Osteocyte (in vitro differentiated cells): Measurements from ENCODE around the gene CRHR1. TPM values are rescaled to one million over a fixed set of nuclear protein-coding genes. Genes with fewer than 3 reads are reported as not detected.
"Not testable (repeated sequence)": the region's sequence is repeated elsewhere in the genome, so short reads cannot be mapped to it uniquely, and the experiment has no call there.

Experiments
- DNase-seq: peaks from one replicate; pipeline ENCODE4 v3.0.0; 2021; ENCODE audit warnings: mixed read lengths; ENCODE audit not compliant: unreplicated experiment; ENCODE audit errors: extremely low spot score
- H3K27ac Mint-ChIP-seq: one replicate; pipeline ENCODE4 v1.8.0; 2021; ENCODE audit warnings: mild to moderate bottlenecking, mixed read lengths; ENCODE audit not compliant: unreplicated experiment
- H3K27me3 Mint-ChIP-seq: one replicate; pipeline ENCODE4 v1.8.0; 2021; ENCODE audit warnings: mixed read lengths; ENCODE audit not compliant: unreplicated experiment
- H3K36me3 Mint-ChIP-seq: one replicate; pipeline ENCODE4 v1.8.0; 2021; ENCODE audit warnings: mixed read lengths; ENCODE audit not compliant: unreplicated experiment
- H3K4me1 Mint-ChIP-seq: one replicate; pipeline ENCODE4 v1.8.0; 2021; ENCODE audit warnings: mixed read lengths; ENCODE audit not compliant: unreplicated experiment
- H3K4me3 Mint-ChIP-seq: one replicate; pipeline ENCODE4 v1.8.0; 2021; ENCODE audit warnings: mild to moderate bottlenecking, moderate library complexity, mixed read lengths; ENCODE audit not compliant: unreplicated experiment
- H3K9me3 Mint-ChIP-seq: one replicate; pipeline ENCODE4 v1.8.0; 2021; ENCODE audit warnings: mixed read lengths; ENCODE audit not compliant: unreplicated experiment
- total RNA-seq: library from RNA; stranded (reverse); gene quantifications from 2 replicates; pipeline ENCODE4 v1.2.1, GENCODE V29; 2021
- TF ChIP-seq, protein P1 (sequence below): fragments of 200-600 bp; sonication (generic); IDR thresholded peaks from 2 replicates; pipeline ENCODE4 v1.5.0; 2021; ENCODE audit warnings: antibody characterized with exemption, mild to moderate bottlenecking, moderate library complexity

CRHR1 gene
- total RNA-seq, 1 donor from 2014 or later = not detected

DNA sequence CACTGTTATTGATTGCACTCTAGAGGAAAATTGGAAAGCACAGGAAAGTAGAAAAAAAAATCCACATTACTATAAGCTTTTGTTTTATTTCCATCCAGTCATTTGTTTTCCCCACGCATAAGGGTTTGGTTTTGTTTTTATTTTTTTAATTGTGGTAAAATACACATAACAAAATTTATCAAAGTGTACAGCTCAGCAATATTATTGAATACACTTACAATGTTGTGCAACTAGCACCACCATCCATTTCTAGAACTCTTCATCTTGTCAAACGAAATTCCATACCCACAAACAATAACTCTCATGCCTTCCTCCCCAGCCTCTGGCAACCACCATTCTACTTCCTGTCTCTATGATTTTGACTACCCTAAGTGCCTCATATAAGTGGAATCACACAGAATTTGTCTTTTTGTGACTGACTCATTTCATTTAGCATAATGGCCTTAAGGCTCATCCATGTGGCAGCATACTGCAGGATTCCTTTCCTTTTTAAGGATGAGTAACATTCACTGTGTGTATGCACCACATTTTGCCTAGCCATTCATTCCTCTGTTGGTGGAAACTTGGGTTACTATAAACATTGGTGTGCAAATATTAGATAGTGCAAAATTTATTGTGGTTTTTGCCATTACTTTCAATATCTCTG, 71.7 kb downstream of the CRHR1 start:
- DNase-seq = no peak
- no peak overlapping the region for H3K4me3 Mint-ChIP-seq
- no peaks in the 10 kb centered on the region for H3K36me3 Mint-ChIP-seq
- no peaks in the 10 kb centered on the region for H3K9me3 Mint-ChIP-seq
- no peak overlapping the region for H3K27ac Mint-ChIP-seq
- no peaks in the 10 kb centered on the region for H3K4me1 Mint-ChIP-seq
- H3K27me3 Mint-ChIP-seq = peaks cover 7% of the 10 kb centered on the region
- TF ChIP-seq, protein P1, sequence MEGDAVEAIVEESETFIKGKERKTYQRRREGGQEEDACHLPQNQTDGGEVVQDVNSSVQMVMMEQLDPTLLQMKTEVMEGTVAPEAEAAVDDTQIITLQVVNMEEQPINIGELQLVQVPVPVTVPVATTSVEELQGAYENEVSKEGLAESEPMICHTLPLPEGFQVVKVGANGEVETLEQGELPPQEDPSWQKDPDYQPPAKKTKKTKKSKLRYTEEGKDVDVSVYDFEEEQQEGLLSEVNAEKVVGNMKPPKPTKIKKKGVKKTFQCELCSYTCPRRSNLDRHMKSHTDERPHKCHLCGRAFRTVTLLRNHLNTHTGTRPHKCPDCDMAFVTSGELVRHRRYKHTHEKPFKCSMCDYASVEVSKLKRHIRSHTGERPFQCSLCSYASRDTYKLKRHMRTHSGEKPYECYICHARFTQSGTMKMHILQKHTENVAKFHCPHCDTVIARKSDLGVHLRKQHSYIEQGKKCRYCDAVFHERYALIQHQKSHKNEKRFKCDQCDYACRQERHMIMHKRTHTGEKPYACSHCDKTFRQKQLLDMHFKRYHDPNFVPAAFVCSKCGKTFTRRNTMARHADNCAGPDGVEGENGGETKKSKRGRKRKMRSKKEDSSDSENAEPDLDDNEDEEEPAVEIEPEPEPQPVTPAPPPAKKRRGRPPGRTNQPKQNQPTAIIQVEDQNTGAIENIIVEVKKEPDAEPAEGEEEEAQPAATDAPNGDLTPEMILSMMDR = no peak

DNA sequence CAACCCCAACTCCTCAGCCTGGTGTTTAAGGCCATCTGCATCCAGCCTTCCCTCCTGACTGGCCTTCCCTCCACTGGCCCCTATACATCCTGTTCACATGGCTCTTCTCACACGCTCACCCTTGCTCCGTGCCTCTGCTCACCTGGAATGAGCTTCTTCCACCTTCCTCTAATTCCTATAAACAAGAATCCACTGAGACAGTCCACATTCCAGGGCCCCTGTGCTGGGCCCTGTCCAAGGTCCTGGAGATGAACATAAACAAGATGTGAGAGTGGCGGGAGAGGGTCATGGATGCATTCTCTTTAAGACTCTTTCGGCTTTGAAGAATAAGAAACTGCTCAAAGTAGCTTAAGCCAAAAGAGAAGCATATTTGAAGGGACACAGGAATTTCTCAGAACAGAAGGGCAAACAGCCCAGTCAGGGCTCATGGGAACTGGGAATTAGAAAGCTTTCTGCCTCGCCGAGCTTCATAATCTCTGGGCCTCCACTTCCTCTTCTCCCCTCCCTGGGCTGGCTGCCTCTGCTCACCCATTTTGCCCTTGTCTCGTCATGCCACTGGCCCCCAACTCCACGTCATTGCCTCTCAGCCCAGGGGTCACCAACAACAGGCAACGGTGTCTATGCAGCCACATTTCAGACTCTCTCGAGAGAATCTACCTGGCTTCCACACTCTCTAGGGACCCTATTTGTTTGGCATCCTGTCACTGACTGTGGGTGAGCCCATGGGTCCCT, 74.0 kb downstream of the CRHR1 start:
- Mint-ChIP-seq H3K27me3 (peaks cover 15% of the 10 kb centered on the region), H3K4me3 (no peak overlapping the region), H3K9me3 (no peaks in the 10 kb centered on the region), H3K27ac (no peak overlapping the region), H3K36me3 (no peaks in the 10 kb centered on the region), H3K4me1 (no peaks in the 10 kb centered on the region)
- TF ChIP-seq, protein P1 = no peak
- DNase-seq = no peak

DNA sequence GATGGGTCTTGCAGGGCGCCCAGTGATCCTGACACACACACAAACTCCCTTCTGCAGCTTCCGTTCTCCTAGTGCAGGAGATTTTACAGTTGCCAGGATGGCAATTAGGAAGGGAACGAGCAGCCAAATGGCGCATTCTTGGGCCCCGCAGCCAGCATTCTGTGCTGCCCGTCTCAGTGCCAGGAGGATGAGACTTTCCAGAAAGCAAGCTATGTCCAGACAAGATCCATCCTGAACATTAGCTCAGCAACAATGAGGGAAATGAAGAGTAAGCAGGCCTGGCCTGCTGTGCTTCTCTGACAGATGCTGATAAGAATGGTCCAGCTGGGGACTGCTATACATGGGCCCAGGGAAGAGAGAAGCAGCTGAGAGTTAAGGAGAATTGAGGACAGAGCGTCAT, 77.0 kb downstream of the CRHR1 start:
- H3K4me3 Mint-ChIP-seq = no peak overlapping the region
- TF ChIP-seq, protein P1 = no peak
- H3K27ac Mint-ChIP-seq = no peak overlapping the region
- H3K4me1 Mint-ChIP-seq = no peaks in the 10 kb centered on the region
- peaks cover 32% of the 10 kb centered on the region for H3K27me3 Mint-ChIP-seq
- no peak for DNase-seq
- no peaks in the 10 kb centered on the region for H3K9me3 Mint-ChIP-seq
- H3K36me3 Mint-ChIP-seq = no peaks in the 10 kb centered on the region

DNA sequence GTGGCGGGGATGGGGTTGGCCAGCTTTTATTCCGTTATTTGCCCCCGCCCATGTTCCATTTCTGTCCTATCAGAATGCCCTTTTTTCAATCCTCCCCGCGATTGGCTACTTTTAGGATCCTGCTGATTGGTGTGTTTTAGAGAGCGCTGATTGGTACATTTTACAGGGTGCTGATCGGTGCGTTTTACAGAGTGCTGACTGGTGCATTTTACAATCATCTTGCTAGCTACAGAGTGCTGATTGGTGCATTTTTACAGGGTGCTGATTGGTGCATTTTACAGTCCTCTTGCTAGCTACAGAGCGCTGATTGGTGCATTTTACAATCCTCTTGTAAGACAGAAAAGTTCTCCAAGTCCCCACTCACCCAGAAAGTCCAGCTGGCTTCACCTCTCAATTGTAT, 78.0 kb downstream of the CRHR1 start:
- H3K9me3 Mint-ChIP-seq, DNase-seq, H3K4me3 Mint-ChIP-seq, H3K36me3 Mint-ChIP-seq, H3K27ac Mint-ChIP-seq, H3K4me1 Mint-ChIP-seq: not testable (repeated sequence)
- H3K27me3 Mint-ChIP-seq = peaks cover 36% of the 10 kb centered on the region

DNA sequence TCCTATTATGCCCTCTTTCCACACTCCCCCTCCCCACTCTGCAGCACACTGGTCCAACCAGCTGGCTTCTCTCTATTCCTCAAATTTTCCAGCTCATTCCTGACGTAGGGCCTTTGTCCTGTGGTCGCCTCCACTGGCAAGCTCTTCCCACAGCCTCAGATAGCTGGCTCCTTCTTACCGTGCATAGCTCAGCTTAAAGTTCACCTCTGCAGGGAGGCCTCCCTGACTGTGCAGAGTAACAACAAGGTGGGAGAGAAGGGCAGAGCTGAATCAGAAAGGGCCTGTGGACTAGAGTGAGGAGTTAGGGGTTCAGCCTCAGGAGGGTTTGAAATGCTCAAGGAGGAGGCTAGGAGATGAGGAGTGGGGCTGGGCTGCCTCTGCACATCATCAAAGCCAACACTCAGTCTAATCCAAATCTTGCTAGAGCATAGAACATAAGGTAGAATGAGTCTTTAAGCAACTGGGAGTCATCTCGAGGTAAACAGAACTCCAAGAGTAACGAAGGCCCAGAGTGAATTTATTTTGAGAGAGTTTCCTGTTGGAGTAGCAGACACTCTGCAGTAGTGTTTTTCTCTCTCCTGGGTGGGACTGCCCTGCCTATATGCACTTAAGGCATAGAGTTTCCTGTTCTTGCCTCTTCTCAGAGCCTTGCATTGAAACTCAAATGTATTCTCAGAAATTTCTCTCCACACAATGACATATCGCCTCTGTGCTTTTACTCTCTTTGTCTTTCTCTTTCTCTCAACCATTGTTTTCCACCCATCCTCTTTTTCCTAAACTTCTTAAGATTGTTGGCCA, 79.9 kb downstream of the CRHR1 start:
- peaks cover 32% of the 10 kb centered on the region for H3K27me3 Mint-ChIP-seq
- TF ChIP-seq, protein P1 = no peak
- no peaks in the 10 kb centered on the region for H3K4me1 Mint-ChIP-seq
- H3K4me3 Mint-ChIP-seq = no peak overlapping the region
- H3K36me3 Mint-ChIP-seq = no peaks in the 10 kb centered on the region
- H3K27ac Mint-ChIP-seq = no peak overlapping the region
- H3K9me3 Mint-ChIP-seq = no peaks in the 10 kb centered on the region
- no peak for DNase-seq
